Effector CD8-positive, alpha-beta T cell (primary cell): Measurements from ENCODE around the gene MCFD2.
A peak's percentile ranks its signal among the peaks of the same experiment; 100 is the strongest.
"Not testable (repeated sequence)": the region's sequence is repeated elsewhere in the genome, so short reads cannot be mapped to it uniquely, and the experiment has no call there.

Experiments used
- DNase-seq: peaks from one replicate; lab custom pipeline; 2025; lab: John Stamatoyannopoulos, UW

Gene MCFD2

GRCh38 chr2:46937471-46937901 lies 21.9 kb upstream of the MCFD2 start:
- DNase-seq: no peak

- no peak for DNase-seq
Observed at GRCh38 chr2:46936566-46936965, 21.0 kb upstream of the MCFD2 start.

GRCh38 chr2:46935071-46935470 lies 19.5 kb upstream of the MCFD2 start:
- DNase-seq: no peak

GRCh38 chr2:46929612-46930011 lies 14.0 kb upstream of the MCFD2 start:
- no peak for DNase-seq

GRCh38 chr2:46926863-46927262 lies 11.3 kb upstream of the MCFD2 start:
- DNase-seq: no peak

GRCh38 chr2:46925474-46926351 lies 10.1 kb upstream of the MCFD2 start:
- DNase-seq: no peak

- no peak for DNase-seq
Observed at GRCh38 chr2:46924608-46925007, 9.0 kb upstream of the MCFD2 start.

GRCh38 chr2:46924038-46924437 lies 8.4 kb upstream of the MCFD2 start:
- no peak for DNase-seq

GRCh38 chr2:46923041-46923528 lies 7.5 kb upstream of the MCFD2 start:
- no peak for DNase-seq

- DNase-seq: no peak
Observed at GRCh38 chr2:46922606-46923005, 7.0 kb upstream of the MCFD2 start.

GRCh38 chr2:46921676-46922448 lies 6.3 kb upstream of the MCFD2 start:
- DNase-seq: no peak

GRCh38 chr2:46917628-46918027 lies 2.0 kb upstream of the MCFD2 start:
- DNase-seq: no peak

GRCh38 chr2:46915811-46916630 lies 415 bp upstream of the MCFD2 start:
- DNase-seq: peak; percentile 72

GRCh38 chr2:46914578-46915230 lies 902 bp downstream of the MCFD2 start:
- no peak for DNase-seq

- no peak for DNase-seq
Observed at GRCh38 chr2:46913471-46914381, 1.9 kb downstream of the MCFD2 start.

GRCh38 chr2:46909771-46910419 lies 5.7 kb downstream of the MCFD2 start:
- no peak for DNase-seq

GRCh38 chr2:46909150-46909549 lies 6.5 kb downstream of the MCFD2 start:
- no peak for DNase-seq

GRCh38 chr2:46904908-46905678 lies 10.5 kb downstream of the MCFD2 start:
- not testable (repeated sequence) for DNase-seq

- DNase-seq: not testable (repeated sequence)
Observed at GRCh38 chr2:46902980-46903379, 12.6 kb downstream of the MCFD2 start.
